Activated CD4-positive, alpha-beta T cell treated with anti-CD3 and anti-CD28 coated beads for 48 hours (primary cell): Measurements from ENCODE around the gene RNF103.

Experiments used
- DNase-seq: peaks from one replicate; pipeline ENCODE4 v3.0.0-alpha.2; 2020

The RNF103 gene

DNA sequence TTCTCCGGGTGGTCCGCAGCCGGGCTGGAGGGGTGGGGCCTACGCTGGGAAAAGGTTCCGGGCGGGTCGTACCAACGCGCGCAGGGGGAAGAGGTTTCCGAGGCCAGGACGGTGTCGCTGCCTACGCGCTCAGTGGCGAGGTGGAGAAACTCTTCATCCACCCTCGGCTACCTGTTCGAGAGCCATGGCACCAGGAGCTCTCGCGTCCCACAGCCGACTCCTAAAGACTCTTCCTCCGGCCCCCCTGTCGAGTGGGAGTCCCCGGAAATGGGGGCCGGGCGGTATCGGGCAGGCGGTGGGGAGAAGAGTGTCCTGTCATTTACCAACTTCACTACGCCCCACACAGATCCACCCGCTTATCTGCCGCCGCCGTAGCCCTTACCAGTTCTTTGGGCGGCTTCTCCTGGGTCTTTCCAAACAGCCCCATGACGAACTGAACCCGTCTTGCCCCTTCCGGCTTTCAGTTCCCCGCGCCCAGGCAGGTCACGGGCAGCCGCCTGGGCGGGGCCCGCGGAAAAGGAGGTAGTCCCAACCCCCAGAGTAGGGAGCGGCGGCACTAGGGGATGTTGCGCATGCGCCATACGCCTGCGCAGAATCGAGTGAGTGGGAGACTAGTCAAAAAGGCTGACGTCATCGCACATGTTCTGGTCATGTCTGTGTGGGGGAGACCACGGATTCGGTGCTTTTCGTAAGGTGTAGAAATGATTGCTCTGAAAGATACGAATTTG, 60.6 kb downstream of the RNF103 start, which contains the start of gene CHMP3:
CHMP3 (minus strand) TSS at position 522 of the 728 bp plus-strand sequence; CDS start at position 427, 95 bp downstream.
- peak; percentile 98 for DNase-seq

DNA sequence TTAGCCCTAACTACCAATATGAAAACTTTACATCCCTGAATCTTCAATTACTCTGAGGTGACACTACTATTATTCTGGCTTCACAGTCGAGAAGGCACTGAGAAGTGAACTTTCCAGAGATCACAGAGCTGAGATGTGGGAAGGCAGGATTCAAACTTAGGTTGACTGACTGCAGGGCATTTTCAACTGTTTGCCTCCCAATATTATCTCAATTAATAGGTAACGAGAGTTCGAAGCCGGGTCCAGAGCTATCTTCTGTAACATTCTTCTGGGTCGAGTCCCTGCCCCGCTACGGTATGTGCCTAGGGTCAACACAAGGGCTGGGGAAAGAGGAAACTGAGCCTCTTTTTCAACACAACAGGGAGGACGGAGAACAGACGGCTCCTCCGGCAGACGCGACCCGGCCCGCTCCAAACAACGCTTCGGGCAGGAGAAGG, 61.2 kb downstream of the RNF103 start:
- DNase-seq, result no peak

GRCh38 chr2:86557836-86558235, 65.8 kb downstream of the RNF103 start:
- DNase-seq, result no peak

GRCh38 chr2:86556508-86556907, 67.2 kb downstream of the RNF103 start:
- no peak for DNase-seq
